Hepatocyte (in vitro differentiated cells): ENCODE data around the gene PEDS1.

ENCODE experiments used
- EZH2phosphoT487 ChIP-seq: fragments of 200-600 bp; sonication (generic); IDR thresholded peaks from one replicate; pipeline ENCODE4 v1.6.1; 2018; ENCODE audit warnings: antibody characterized with exemption, mild to moderate bottlenecking, low read depth, moderate library complexity; ENCODE audit not compliant: unreplicated experiment, severe bottlenecking
- TF ChIP-seq, protein P1 (sequence below): fragments of 200-600 bp; sonication (generic); IDR thresholded peaks from 2 replicates; pipeline ENCODE4 v1.5.1; 2016; ENCODE audit warnings: antibody characterized with exemption, mild to moderate bottlenecking; ENCODE audit not compliant: poor library complexity

DNA sequence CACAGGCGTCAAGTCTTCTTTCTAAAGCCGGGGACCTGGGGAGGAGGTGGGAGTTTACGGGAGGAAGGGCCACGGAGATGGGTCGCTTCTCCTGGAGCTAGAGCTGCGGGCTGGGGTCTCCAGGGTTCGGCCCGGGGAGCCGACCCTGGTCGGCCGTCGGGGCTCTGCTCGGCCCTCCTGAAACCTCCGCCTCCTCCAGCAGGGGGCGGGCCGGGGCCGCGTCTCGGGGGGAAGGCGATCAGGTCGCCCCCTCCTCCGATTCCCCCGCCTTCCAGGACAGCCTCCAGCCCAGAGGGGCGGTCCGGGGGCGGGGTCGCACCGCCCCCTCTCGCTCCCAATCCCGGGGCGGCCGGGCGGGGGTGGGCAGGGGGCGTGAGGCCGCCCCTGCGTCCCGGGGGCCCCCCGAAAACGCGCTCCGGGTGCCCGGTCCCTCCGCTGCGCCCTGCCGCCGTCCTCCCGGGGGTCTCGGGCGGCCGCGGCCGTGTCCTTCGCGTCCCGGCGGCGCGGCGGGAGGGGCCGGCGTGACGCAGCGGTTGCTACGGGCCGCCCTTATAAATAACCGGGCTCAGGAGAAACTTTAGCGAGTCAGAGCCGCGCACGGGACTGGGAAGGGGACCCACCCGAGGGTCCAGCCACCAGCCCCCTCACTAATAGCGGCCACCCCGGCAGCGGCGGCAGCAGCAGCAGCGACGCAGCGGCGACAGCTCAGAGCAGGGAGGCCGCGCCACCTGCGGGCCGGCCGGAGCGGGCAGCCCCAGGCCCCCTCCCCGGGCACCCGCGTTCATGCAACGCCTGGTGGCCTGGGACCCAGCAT is 36.9 kb upstream of the PEDS1 start, which contains the start of gene CEBPB:
- TF ChIP-seq, protein P1, sequence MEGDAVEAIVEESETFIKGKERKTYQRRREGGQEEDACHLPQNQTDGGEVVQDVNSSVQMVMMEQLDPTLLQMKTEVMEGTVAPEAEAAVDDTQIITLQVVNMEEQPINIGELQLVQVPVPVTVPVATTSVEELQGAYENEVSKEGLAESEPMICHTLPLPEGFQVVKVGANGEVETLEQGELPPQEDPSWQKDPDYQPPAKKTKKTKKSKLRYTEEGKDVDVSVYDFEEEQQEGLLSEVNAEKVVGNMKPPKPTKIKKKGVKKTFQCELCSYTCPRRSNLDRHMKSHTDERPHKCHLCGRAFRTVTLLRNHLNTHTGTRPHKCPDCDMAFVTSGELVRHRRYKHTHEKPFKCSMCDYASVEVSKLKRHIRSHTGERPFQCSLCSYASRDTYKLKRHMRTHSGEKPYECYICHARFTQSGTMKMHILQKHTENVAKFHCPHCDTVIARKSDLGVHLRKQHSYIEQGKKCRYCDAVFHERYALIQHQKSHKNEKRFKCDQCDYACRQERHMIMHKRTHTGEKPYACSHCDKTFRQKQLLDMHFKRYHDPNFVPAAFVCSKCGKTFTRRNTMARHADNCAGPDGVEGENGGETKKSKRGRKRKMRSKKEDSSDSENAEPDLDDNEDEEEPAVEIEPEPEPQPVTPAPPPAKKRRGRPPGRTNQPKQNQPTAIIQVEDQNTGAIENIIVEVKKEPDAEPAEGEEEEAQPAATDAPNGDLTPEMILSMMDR, result peak; percentile 80
- TF ChIP-seq EZH2phosphoT487, result no peak
